Glomerular visceral epithelial cell (primary cell): Measurements from ENCODE around the gene FBXO11.
"Not testable (repeated sequence)": the region's sequence is repeated elsewhere in the genome, so short reads cannot be mapped to it uniquely, and the experiment has no call there.

Experiments
- DNase-seq: peaks from one replicate; pipeline ENCODE4 v3.0.0-alpha.2; 2016; ENCODE audit errors: extremely low spot score

FBXO11 gene

DNA sequence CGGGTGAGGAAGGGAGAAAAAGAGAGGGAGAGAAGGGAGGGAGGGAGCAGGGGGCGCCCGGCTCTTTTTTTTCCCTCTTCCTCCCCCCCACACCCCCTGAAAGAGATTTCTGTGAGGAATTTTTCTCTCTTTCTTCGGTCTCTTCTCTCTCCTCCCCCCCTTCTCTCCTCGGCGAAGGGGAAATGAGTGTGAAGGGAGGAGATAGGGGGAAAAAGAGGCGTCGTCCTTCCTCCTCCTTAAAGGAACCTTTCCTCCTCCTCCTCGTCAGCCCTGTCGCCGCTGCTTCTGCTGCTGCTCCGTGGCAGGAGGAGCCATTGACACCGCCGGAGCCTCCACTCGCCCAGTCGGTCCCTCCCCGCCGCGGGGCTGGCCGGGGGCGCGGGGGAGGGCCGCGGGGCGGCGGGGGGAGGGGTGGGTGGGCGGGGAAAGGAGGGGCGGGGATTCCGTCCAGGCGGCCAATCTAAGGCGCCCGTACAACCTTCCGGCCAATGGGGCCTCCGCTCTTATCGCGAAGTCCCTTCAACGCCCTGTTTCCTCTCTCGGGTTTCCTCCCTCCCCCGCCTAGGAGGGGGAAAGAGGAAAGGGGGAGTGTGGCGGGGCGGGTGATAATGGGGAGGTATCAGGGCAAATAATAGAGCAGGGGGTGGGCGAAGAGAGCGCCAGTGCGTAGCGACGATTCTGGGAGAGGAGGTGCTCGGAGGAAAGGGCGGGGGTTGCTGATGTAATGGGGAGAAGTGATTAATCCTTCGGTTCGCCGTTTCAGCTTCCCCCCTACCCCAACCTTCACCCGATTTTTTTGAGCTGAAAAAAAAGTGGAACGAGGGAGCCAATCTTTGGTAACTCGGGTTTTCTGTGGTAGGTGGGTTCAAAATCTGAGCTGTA, at the start of gene FBXO11:
Gene FBXO11, minus strand, starts transcription at position 342 of the 882 bp plus-strand sequence. CDS start 778 bp downstream, outside the sequence.
- peak; percentile 98 for DNase-seq

DNA sequence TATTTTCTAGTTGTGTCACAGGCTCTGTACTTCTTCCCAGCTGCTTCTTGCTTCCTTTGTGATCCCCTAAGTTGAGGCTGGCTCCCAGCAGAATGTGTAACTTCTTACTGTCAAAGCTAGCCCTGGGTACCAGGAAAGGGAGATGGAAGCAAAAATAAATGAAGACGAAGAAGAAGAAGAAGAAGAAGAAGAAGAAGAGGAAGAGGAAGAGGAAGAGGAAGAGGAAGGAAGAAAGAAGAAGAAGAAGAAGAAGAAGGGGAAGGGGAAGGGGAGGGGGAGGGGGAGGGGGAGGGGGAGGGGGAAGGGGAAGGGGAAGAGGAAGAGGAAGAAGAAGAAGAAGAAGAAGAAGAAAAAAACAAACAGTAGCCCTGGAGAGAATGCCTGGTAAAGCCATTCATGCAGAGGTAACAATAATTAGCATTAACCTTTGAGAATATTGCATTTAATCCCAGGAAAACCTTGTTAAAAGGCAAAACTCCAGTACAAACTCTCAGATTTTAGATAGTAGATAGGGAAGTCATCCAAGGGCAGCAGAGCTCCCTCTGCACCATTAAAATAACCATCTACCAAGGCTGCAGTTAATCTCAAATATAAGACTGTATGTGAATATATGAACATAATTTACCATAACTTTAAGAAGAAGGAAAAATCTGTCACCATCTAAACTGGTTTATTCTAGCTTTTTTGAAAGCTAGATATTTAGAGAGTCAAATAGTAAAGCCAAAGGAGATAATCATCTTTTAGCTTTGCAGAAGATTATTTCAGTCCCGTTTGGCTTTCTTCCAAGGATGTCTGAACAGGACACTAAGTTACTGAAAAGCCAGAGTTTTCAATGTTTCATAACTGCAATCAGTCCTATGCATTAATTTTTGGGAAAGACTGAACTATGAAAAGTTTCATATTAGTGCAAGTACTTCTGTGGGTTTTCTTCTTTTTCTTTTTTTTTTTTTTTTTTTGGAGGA, 44.3 kb upstream of the FBXO11 start:
- no peak for DNase-seq

DNA sequence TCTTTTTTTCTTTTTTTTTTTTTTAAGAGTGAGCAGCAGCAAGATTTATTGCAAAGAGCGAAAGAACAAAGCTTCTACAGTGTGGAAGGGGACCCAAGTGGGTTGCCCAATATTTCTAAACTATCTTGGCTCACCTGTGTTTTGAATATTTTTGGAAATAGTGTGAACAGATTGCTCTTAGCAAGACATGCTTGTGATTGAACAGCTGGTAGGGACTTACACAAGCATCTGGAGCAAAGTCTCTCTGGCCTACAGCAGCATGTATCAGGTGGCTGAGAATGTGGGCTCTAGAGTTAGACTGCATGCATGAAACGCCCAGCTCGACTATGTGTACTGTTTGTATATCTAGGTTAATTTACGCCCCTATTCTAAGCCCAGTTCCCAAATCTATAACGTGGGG, 40.3 kb upstream of the FBXO11 start:
- DNase-seq: no peak

DNA sequence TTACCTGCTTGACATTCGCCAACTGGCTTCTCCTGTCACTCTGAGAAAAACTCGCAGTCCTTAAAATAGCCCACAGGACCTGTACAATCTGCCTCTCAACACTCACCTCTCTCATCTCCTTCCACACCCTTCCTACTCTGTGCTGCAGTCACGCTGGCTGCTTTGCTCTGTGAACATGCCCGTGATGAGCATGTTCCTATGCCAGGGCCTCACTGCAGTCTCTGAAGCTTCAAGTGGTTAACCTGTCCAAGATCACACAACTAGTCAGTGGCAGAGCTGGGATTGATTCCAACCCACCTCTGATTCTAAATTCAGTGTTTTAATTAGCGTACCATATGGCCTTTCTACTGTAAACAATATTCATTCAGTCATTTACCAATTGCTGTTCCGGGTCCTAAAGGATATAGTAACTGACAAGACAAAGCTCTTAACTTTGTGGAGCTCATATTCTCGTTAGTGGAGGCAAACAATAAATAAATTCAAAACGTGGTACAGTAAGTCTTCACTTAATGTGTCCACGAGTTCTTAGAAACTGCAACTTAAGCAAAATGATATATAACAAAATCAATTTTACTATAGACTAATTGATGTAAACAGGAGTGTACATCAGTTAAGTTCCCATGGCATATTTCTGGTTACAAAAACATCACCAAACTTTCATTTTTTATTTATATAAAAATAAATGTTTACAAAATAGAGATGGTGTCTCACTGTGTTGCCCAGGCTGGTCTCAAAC, 38.9 kb upstream of the FBXO11 start:
- no peak for DNase-seq

DNA sequence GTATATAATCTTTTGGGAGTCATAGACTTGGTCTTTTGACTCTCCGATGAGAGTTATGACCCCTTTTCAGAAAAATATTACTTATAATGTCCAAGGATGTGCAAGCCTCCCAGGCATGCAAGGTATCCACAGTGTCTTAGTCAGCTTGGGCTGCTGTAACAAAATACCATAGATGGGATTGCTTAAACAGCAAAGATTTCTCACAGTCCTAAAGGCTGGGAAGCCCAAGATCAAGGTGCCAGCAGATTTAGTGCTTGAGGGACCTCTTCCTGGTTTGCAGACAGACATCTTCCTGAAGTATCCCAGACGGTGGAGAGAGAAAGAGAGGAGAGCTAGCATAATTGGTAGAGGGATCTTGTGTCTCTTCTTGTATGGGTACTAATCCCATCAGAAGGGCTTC, 35.6 kb upstream of the FBXO11 start:
- DNase-seq: no peak

DNA sequence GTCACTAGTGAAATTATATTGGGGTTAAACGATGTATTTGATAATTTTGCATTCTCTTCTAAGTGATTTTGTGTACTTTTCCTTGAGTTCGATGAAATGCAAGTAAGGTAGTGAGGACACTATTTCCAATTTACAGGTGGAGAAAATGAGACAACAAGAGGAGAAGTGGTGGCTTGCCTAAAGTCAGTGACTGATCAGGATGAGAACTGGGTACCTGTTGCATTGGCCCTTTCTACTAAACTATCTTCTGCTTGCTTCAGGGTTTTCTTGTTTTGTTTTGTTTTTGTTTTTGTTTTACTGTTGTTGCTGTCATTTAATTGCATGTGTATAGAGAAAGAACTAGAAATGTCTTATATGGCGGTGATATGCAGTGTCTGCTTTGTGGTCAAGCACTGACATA, 31.4 kb upstream of the FBXO11 start:
- no peak for DNase-seq

DNA sequence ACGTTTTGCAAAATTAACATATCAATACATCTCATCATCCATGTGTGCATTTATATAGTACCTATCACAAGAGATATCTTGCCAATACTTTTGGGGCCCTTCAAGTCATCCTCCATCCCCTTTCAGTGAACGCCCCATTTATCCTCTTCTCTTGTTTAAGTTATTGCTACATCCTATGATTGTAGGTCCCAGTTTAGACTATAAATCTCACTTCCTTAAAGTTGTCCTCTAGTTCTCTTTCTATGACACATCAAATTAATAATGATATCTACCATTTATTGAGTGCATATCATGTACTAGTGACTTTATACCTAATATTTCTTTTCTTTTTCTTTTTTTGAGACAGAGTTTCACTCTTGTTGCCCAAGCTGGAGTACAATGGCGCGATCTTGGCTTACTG, 28.8 kb upstream of the FBXO11 start:
- no peak for DNase-seq

DNA sequence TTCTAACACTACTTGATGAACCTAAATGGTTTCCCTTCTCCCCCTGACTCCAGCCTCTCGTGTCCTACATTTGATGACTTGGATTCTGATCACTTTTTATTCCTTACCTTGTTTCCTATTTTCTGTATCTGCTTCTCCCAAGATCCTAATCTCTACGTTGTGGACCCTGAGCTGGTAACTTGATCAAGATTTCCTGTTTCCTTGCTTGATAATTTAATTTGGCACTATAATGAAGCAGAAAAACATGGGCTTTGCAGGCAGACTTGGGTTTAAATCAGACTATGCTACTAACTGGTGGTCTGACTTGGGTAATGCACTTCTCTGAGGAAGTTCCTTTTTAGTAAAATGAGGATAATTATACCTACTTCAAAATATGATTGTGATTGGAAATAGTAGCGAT, 11.7 kb upstream of the FBXO11 start:
- DNase-seq: no peak

DNA sequence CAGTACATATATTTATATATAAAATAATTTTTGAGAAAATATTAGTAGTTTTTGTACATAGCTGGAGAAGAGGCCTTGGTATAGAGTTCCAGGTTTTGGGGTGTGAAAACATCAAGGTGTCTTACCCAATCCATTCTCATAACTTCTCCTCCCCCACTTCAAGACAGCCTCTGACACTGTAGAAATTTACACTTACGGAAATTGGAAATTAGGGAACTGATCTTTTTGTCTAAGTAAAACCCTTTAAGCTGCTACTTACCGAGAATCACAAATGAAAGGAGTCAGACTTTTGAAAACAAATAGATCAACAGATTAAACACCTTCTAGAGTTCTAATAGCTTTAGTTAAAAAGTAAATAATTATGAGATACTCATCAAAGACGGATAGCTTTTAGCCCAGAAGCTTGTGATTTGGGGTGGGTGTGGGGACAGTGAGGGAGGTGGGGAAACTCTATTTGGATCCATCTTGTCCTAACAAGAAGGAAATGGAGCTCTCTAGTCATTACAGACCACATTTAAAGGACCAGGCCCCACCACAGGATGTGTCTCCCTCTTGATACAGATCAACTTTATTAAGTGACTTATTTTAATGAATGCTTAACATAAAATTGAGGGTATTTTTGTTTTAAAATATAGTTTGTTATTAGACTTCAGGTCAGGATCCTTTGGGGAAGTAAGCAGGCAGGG, 11.1 kb upstream of the FBXO11 start:
- no peak for DNase-seq

DNA sequence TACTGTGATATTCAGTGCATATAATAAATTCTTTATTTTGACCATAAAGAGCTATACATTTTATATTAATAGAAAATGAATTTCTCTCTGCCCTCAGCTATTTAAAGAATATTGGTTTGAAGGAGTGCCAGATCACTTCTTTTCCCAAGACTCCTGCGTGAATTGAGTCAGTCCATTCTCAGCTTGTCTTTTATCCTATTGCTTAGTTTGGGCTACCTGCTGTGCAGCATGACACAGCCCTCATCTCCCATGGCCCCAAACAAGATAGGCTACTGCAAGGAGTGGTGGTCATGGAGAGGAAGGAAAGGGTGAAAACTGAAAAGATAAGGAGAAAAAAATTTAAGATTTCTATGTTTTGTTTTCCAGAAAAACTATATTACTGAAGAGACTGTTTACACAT, 10.1 kb upstream of the FBXO11 start:
- no peak for DNase-seq

DNA sequence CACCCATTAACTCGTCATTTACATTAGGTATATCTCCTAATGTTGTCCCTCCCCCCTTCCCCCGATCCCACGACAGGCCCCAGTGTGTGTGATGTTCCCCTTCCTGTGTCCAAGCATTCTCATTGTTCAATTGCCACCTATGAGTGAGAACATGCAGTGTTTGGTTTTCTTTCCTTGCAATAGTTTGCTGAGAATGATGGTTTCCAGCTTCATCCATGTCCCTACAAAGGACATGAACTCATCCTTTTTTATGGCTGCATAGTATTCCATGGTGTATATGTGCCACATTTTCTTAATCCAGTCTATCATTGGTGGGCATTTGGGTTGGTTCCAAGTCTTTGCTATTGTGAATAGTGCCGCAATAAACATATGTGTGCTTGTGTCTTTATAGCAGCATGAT, 4.4 kb upstream of the FBXO11 start:
- DNase-seq: not testable (repeated sequence)

DNA sequence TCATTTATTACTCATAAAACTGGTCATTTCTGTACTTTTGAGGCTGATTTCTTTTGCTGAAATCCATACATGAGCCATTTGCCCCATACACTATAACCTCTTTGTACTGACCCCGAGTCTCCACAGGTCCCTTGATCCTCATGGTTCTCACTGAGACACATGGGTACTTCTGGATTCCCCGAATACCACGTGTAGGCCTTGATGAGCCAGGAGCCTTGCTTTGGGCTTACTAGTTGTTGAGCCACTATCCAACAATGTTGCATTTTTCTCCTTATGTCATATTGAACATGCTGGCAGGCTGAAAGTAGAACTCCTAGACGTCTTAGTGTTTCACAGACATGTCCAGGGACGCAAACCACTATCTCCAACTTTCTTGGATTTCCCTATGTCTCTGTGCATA, 2.4 kb upstream of the FBXO11 start:
- DNase-seq: no peak

DNA sequence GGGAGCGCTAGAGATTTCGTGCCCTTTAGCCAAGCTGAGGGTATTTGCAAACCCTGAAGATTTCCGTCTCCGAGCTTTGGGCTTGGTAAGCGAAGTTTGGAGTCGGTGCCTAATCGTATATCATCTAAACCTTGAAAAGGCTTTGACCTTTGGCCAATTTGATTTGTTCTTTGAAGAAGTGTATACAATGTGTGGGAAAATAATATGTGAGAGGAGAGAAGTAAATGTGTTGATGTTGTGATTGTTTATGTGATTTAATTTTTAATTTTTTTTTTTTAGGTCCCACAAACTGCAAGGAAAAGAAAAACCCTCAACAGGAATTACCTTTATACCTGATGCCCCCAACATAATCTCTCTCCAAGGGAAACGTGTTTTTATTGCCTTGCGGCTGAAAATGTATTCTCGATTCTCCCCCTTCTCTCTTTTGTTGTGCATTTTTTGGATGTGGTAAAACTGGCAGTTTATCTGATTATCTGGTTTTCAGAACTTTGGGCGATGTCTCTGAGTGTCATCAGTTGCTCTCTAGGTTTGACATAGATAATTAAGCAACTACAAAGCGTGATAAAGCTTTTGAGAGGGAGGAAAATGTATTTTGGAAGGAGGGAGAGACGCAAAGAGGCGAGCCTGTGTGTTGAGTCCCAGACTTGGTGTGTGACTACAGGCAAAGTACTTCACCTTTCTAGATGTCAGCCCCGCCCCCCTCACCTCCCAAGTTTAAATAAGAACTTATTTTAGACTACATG, 912 bp upstream of the FBXO11 start:
- DNase-seq: no peak

DNA sequence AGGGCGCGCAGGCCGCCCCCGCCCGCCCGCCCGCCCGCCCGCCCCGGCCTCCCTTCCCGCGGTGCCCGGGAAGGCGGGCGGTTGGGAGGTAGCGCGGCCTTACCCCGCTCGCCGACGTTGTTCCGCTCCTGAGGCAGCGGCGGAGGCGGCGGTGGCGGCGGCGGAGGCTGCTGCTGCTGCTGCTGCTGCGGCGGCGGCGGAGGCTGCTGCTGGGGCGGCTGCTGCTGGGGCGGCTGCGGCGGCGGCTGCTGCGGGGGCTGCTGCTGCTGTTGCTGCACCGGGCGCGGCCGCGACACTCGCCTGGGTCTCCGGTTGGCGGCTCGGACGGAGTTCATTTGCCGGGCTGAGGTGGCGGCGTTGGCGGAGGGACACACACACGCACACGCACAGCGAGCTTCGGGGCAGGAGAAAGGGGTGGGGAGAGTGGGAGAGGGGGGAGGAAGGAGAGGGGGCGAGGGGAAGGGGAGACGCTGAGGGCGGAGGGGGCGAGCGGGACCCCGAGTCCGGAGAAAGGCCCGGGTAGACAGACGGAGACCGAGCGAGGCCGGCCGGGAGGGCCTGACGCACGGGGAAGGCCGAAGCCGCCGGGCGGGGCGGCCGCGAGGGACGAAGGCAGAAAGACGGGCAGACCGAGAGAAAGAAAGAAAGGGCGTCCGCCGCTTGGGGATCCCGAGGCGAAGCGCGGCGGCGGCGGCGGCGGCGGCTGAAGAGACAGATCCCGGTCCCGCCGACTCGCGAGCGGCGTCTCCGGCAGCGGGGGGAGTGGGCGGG, 727 bp downstream of the FBXO11 start:
- DNase-seq: peak; percentile 43

DNA sequence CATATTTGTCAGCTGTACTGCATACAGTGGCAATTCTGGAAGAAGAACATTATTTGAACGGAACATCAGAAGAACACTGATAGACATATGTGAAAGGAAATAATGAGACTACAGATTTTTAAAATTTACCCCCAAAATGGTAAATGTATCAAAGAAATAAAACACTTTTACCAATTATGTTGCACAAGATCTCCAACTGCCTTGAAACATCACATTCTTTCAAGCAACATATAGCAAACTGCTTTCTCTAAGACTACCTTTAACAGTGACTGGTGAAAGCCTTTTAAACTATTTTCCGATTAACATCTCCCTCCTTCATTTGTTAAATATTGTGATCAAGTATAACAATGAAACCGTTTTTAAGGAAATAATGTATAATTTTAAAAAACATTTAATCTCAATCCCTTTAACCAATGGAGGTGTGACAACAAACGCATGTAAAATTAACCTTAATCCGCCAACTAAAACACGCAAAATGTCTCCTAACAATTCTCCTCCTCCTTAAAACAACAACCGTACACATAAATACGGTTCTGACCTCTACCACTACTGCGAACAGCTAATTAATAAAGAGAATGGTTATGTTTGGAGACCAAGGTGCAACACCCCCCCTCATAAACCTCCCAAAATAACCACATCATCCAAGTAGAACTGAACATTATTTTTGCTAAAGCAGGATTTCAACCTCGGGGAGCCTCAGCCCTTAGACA, 2.4 kb downstream of the FBXO11 start:
- no peak for DNase-seq

DNA sequence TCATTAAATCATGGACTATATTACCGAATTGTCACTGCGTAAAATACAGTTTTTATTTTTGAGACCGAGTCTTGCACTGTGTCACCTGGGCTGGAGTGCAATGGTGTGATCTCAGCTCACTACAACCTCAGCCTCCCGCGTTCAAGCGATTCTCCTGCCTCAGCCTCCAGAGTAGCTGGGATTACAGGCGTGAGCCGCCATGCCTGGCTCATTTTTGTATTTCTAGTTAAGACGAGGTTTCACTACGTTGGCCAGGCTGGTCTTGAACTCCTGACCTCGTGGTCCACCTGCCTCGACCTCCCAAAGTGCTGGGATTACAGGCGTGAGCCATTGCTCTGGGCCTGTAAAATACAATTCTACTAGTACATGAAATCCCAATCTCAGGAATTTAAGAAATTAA, 4.4 kb downstream of the FBXO11 start:
- not testable (repeated sequence) for DNase-seq

DNA sequence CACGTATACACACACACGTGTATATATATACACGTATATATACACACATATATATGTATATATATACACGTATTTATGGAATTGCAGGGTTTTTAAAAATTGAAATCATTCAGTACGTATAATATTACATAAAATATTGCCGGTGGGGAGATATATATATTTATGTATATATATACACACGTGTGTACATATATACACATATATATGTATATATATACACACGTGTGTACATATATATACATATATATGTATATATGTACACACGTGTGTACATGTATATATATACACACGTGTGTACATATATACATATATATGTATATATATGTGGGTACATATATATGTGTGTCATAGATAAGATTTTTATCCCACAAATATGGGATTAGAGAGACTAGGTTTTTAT, 5.4 kb downstream of the FBXO11 start:
- no peak for DNase-seq

DNA sequence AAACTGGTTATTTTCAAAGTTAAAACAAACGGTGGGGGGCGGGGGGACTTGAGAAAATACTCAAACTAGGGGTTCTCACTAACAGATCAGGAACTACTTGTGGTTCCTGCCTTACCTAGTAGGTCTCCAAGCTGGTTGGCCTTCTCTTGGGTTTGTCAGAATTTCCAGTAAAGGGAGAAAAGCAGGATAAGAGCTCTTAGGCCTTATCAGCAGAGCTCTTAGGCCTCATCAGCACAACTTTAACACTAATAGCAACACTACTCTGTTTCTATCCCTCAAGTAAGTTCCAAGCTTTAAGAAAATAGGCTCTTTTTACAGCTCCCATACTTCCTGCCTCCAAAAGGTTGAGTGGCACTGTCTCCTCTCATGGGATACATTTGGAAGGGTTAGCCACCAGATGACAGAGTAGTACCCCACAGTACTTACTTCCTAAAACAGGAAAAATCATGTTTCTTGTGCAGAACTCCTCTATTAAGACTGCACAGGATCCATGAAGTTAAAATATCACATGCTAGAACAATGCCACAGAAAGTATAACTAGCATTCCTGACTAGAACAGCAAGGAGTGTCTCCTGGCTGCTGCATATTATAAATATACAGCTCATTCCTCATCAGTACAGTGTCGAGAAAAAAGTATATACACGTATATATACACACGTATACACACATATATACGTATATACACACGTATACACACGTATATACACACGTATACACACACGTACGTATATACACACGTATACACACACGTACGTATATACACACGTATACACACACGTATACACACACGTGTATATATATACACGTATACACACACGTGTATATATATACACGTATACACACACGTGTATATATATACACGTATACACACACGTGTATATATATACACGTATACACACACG, 6.1 kb downstream of the FBXO11 start:
- no peak for DNase-seq
